Hepatocyte (in vitro differentiated cells): ENCODE results near the gene SYTL3. TPM values are rescaled to one million over a fixed set of nuclear protein-coding genes. Genes with fewer than 3 reads are reported as not detected.

Source experiments
- DNase-seq: peaks from one replicate; pipeline ENCODE4 v3.0.0-alpha.2; 2016; ENCODE audit warnings: low spot score
- H2AFZ ChIP-seq: fragments of 200-600 bp; sonication (generic); 2 replicates; pipeline ENCODE4 v1.6.0; 2016; ENCODE audit warnings: antibody characterized with exemption, mild to moderate bottlenecking
- H3K27ac ChIP-seq: fragments of 200-600 bp; sonication (generic); 2 replicates; pipeline ENCODE4 v1.5.1; 2016; ENCODE audit warnings: mild to moderate bottlenecking
- H3K27me3 ChIP-seq: fragments of 200-600 bp; sonication (generic); 2 replicates; pipeline ENCODE4 v1.6.1; 2016
- H3K36me3 ChIP-seq: fragments of 200-600 bp; sonication (generic); replicated peaks from 2 replicates; pipeline ENCODE4 v1.5.1; 2016; ENCODE audit warnings: low read depth; ENCODE audit not compliant: insufficient read depth
- H3K4me1 ChIP-seq: fragments of 200-600 bp; sonication (generic); 2 replicates; pipeline ENCODE4 v1.5.1; 2016; ENCODE audit warnings: mild to moderate bottlenecking, moderate library complexity; ENCODE audit not compliant: insufficient read depth
- H3K4me2 ChIP-seq: fragments of 200-600 bp; sonication (generic); 2 replicates; pipeline ENCODE4 v1.6.0; 2016
- H3K4me3 ChIP-seq: fragments of 200-600 bp; sonication (generic); 2 replicates; pipeline ENCODE4 v1.5.1; 2016; ENCODE audit warnings: mild to moderate bottlenecking
- H3K79me2 ChIP-seq: fragments of 200-600 bp; sonication (generic); 2 replicates; pipeline ENCODE4 v1.6.0; 2017; ENCODE audit warnings: mild to moderate bottlenecking
- H3K9me2 ChIP-seq: fragments of 200-600 bp; sonication (generic); replicated peaks from 2 replicates; pipeline ENCODE4 v1.6.0; 2017; ENCODE audit warnings: mild to moderate bottlenecking; ENCODE audit not compliant: insufficient read depth
- H3K9me3 ChIP-seq: fragments of 200-600 bp; sonication (generic); 2 replicates; pipeline ENCODE4 v1.5.1; 2016; ENCODE audit warnings: low read depth, mild to moderate bottlenecking
- H4K20me1 ChIP-seq: fragments of 200-600 bp; sonication (generic); 2 replicates; pipeline ENCODE4 v1.6.0; 2016; ENCODE audit warnings: mild to moderate bottlenecking; ENCODE audit not compliant: insufficient read depth, poor library complexity, severe bottlenecking
- CTCF ChIP-seq: fragments of 200-600 bp; sonication (generic); IDR thresholded peaks from 2 replicates; pipeline ENCODE4 v1.5.1; 2016; ENCODE audit warnings: antibody characterized with exemption, mild to moderate bottlenecking; ENCODE audit not compliant: poor library complexity
- EZH2 ChIP-seq: fragments of 200-600 bp; sonication (generic); IDR thresholded peaks from 2 replicates; pipeline ENCODE4 v1.6.1; 2016; ENCODE audit warnings: antibody characterized with exemption, mild to moderate bottlenecking, borderline replicate concordance
- EZH2phosphoT487 ChIP-seq: fragments of 200-600 bp; sonication (generic); IDR thresholded peaks from one replicate; pipeline ENCODE4 v1.6.1; 2018; ENCODE audit warnings: antibody characterized with exemption, mild to moderate bottlenecking, low read depth, moderate library complexity; ENCODE audit not compliant: unreplicated experiment, severe bottlenecking
- WGBS: methylation state at CpG from one replicate; pipeline ENCODE4 v1.1.6; 2016; ENCODE audit warnings: low lambda C conversion rate; ENCODE audit errors: missing lambda C conversion rate; 5-methylcytosine and 5-hydroxymethylcytosine counted together
- polyA plus RNA-seq: library from polyadenylated mRNA; unstranded; fragments of >200 nt; fragmentation: Nextera tagmentation; extraction: Ambion mirVana; gene quantifications from 2 replicates; pipeline ENCODE4 v1.2.1, GENCODE V29; 2016
- total RNA-seq: library from RNA; depleted of rRNA; stranded (reverse); fragments of >200 nt; gene quantifications from 2 replicates; pipeline ENCODE4 v1.2.3, GENCODE V29; 2014

The SYTL3 gene
- total and polyA plus RNA-seq, 2 experiments from 2014 or later = 1.4 to 1.5 TPM

- DNase-seq = no peak
- no peak for TF ChIP-seq EZH2
- TF ChIP-seq EZH2phosphoT487 = no peak
- no peak for TF ChIP-seq CTCF
- Histone ChIP-seq H4K20me1 (peaks cover 11% of the 10 kb centered on the region), H3K79me2 (peaks cover 39% of the 10 kb centered on the region), H3K4me1 (peaks cover 17% of the 10 kb centered on the region), H3K27ac (peak overlapping the region; percentile 95), H3K9me2 (no peaks in the 10 kb centered on the region), H2AFZ (no peak overlapping the region), H3K27me3 (no peaks in the 10 kb centered on the region), H3K36me3 (peaks cover 3% of the 10 kb centered on the region), H3K4me3 (no peak overlapping the region), H3K4me2 (no peak overlapping the region), H3K9me3 (no peaks in the 10 kb centered on the region)
- WGBS = 94% methylated on average over 18 of the region's 18 CpGs
Measured at GRCh38 chr6:158769771-158770432, 120.0 kb downstream of the SYTL3 start.

GRCh38 chr6:158770533-158771330 lies 120.9 kb downstream of the SYTL3 start:
- H3K36me3 ChIP-seq = peaks cover 3% of the 10 kb centered on the region
- 86% methylated on average over 21 of the region's 21 CpGs for WGBS
- H3K27ac ChIP-seq = peak overlapping the region; percentile 95
- no peak overlapping the region for H2AFZ ChIP-seq
- TF ChIP-seq CTCF = no peak
- no peak for TF ChIP-seq EZH2phosphoT487
- TF ChIP-seq EZH2 = no peak
- H4K20me1 ChIP-seq = peaks cover 11% of the 10 kb centered on the region
- H3K9me3 ChIP-seq = no peaks in the 10 kb centered on the region
- H3K4me3 ChIP-seq = no peak overlapping the region
- H3K27me3 ChIP-seq = no peaks in the 10 kb centered on the region
- no peak overlapping the region for H3K4me2 ChIP-seq
- H3K9me2 ChIP-seq = no peaks in the 10 kb centered on the region
- H3K79me2 ChIP-seq = peaks cover 47% of the 10 kb centered on the region
- peak; percentile 8 for DNase-seq
- peaks cover 17% of the 10 kb centered on the region for H3K4me1 ChIP-seq

- Histone ChIP-seq H3K27me3 (no peaks in the 10 kb centered on the region), H4K20me1 (peaks cover 11% of the 10 kb centered on the region)
Measured at GRCh38 chr6:158771399-158772152, 121.7 kb downstream of the SYTL3 start.

More at GRCh38 chr6:158771399-158772152, 121.7 kb downstream of the SYTL3 start:
- no peaks in the 10 kb centered on the region for H3K36me3 ChIP-seq
- H3K79me2 ChIP-seq = peaks cover 55% of the 10 kb centered on the region
- no peak overlapping the region for H2AFZ ChIP-seq
- H3K4me1 ChIP-seq = peaks cover 17% of the 10 kb centered on the region
- no peak for DNase-seq
- H3K4me3 ChIP-seq = no peak overlapping the region
- H3K9me3 ChIP-seq = no peaks in the 10 kb centered on the region
- no peaks in the 10 kb centered on the region for H3K9me2 ChIP-seq
- WGBS = 96% methylated on average over 16 of the region's 16 CpGs
- no peak overlapping the region for H3K4me2 ChIP-seq
- no peak for TF ChIP-seq EZH2phosphoT487
- TF ChIP-seq CTCF = no peak
- TF ChIP-seq EZH2 = no peak
- H3K27ac ChIP-seq = peak overlapping the region; percentile 95
